Esophagus squamous epithelium (tissue), 5 donors: ENCODE results near the gene COTL1. TPM values are rescaled to one million over a fixed set of nuclear protein-coding genes. Genes with fewer than 3 reads are reported as not detected.
"Not testable (repeated sequence)": the region's sequence is repeated elsewhere in the genome, so short reads cannot be mapped to it uniquely, and the experiment has no call there.

ENCODE experiments used
- DNase-seq: peaks from one replicate; lab custom pipeline; 2025; lab: John Stamatoyannopoulos, UW
- H3K27ac ChIP-seq, 4 donors: fragments of 200-600 bp; sonication (generic); one replicate each; pipeline ENCODE4 v1.5.1; 2016 to 2019; ENCODE audit warnings: mild to moderate bottlenecking in 1 of 4
- H3K27me3 ChIP-seq, 4 donors: fragments of 200-600 bp; sonication (generic); 1 replicate in 3 of 4; 2 replicates in 1 of 4; pipeline versions ENCODE4 v1.5.1 to v1.6.0; 2017 to 2021; ENCODE audit warnings: antibody characterized with exemption in 1 of 4
- H3K36me3 ChIP-seq, 3 donors: fragments of 200-600 bp; sonication (generic); one replicate each; pipeline ENCODE4 v1.5.1; 2016 to 2019
- H3K4me1 ChIP-seq, 3 donors: fragments of 200-600 bp; sonication (generic); one replicate each; pipeline ENCODE4 v1.5.1; 2017 to 2019
- H3K4me3 ChIP-seq, 4 donors: fragments of 200-600 bp; sonication (generic); 1 replicate in 3 of 4; 2 replicates in 1 of 4; pipeline ENCODE4 v1.5.1; 2016 to 2019; ENCODE audit warnings: mild to moderate bottlenecking in 2 of 4, moderate library complexity in 1 of 4
- H3K9me3 ChIP-seq, 3 donors: fragments of 200-600 bp; sonication (generic); one replicate each; pipeline ENCODE4 v1.5.1; 2016 to 2019
- CTCF ChIP-seq, 6 experiments: fragments of 450-650 bp in 4 of 6; fragments of 200-600 bp in 2 of 6; sonication (generic) in 2 of 6; IDR thresholded peaks; one replicate each; pipeline ENCODE4 v1.5.1; 2016 to 2019; ENCODE audit warnings: antibody characterized with exemption in 6 of 6, mild to moderate bottlenecking in 4 of 6, moderate library complexity in 4 of 6
- POLR2A ChIP-seq, 4 donors: fragments of 450-650 bp; IDR thresholded peaks; one replicate each; pipeline ENCODE4 v1.6.1; 2017; ENCODE audit warnings: antibody characterized with exemption in 4 of 4, mild to moderate bottlenecking in 4 of 4, moderate library complexity in 3 of 4
- WGBS, 2 donors: methylation state at CpG; one replicate each; pipeline ENCODE4 v1.1.5; 2018; 5-methylcytosine and 5-hydroxymethylcytosine counted together
- intact Hi-C: fragments of 100-400 bp; cut with DNase I; formaldehyde crosslinking; loops from one replicate; pipeline ENCODE4 v1.15.0; 2022
- total RNA-seq, 4 donors: library from RNA; depleted of rRNA; stranded (reverse); fragments of >200 nt; gene quantifications; one replicate each; pipeline ENCODE4 v1.1.0, GENCODE V29; 2016
- donor health status: DM: yes; HTN: yes; CAD: no.

COTL1 gene
- total RNA-seq, 4 donors from 2014 or later: 7.9 to 34.2 (median 23.4) TPM

GRCh38 chr16:84562174-84562815 lies 55.6 kb downstream of the COTL1 start:
- H3K36me3 ChIP-seq: peaks cover 0 to 20% (median 0%) of the 10 kb centered on the region in 3 donors
- H3K9me3 ChIP-seq: no peaks in the 10 kb centered on the region
- intact Hi-C loops: no loop called here
- H3K27me3 ChIP-seq: peaks cover 0 to 19% (median 0%) of the 10 kb centered on the region in 4 donors
- H3K27ac ChIP-seq: no peak overlapping the region
- TF ChIP-seq CTCF (IDR thresholded peaks at IDR 0.05) (no peak), POLR2A (IDR thresholded peaks at IDR 0.05) (no peak)
- H3K4me1 ChIP-seq: no peaks in the 10 kb centered on the region
- DNase-seq: no peak
- WGBS, 2 donors: 60 to 84% methylated on average over 12 to 14 of the region's 16 CpGs
- H3K4me3 ChIP-seq: no peak overlapping the region

- Histone ChIP-seq H3K27ac (no peak overlapping the region), H3K4me3 (no peak overlapping the region), H3K4me1 (no peaks in the 10 kb centered on the region), H3K27me3 (peaks cover 0 to 26% (median 0%) of the 10 kb centered on the region in 4 donors), H3K36me3 (peaks cover 0 to 15% (median 0%) of the 10 kb centered on the region in 3 donors), H3K9me3 (no peaks in the 10 kb centered on the region)
- WGBS, 2 donors: 87 to 93% methylated on average over 5 to 7 of the region's 7 CpGs
- no peak for TF ChIP-seq CTCF (IDR thresholded peaks at IDR 0.05)
- no peak for TF ChIP-seq POLR2A (IDR thresholded peaks at IDR 0.05)
- intact Hi-C loops: no loop called here
- no peak for DNase-seq
These were observed 56.6 kb downstream of the COTL1 start for GRCh38 chr16:84561291-84561690.

- Histone ChIP-seq H3K27ac (no peak overlapping the region), H3K27me3 (peaks cover 0 to 36% (median 0%) of the 10 kb centered on the region in 4 donors), H3K4me3 (no peak overlapping the region), H3K9me3 (no peaks in the 10 kb centered on the region), H3K36me3 (peaks cover 0 to 9% (median 0%) of the 10 kb centered on the region in 3 donors), H3K4me1 (peaks cover 0 to 5% (median 0%) of the 10 kb centered on the region in 3 donors)
- no peak for DNase-seq
- intact Hi-C loops: no loop called here
- WGBS, 2 donors: 83 to 98% methylated on average over 5 of the region's 5 CpGs
- no peak for TF ChIP-seq CTCF (IDR thresholded peaks at IDR 0.05)
- TF ChIP-seq POLR2A (IDR thresholded peaks at IDR 0.05): no peak
These were observed 57.6 kb downstream of the COTL1 start for GRCh38 chr16:84560269-84560668.

GRCh38 chr16:84559311-84559932 lies 58.5 kb downstream of the COTL1 start:
- H3K4me3 ChIP-seq: no peak overlapping the region
- intact Hi-C loops: no loop called here
- H3K27ac ChIP-seq: no peak overlapping the region
- 68 to 92% methylated on average over 9 of the region's 14 CpGs for WGBS, 2 donors
- peaks cover 0 to 36% (median 0%) of the 10 kb centered on the region in 4 donors for H3K27me3 ChIP-seq
- DNase-seq: no peak
- H3K36me3 ChIP-seq: peaks cover 0 to 4% (median 0%) of the 10 kb centered on the region in 3 donors
- no peak for TF ChIP-seq POLR2A (IDR thresholded peaks at IDR 0.05)
- no peak for TF ChIP-seq CTCF (IDR thresholded peaks at IDR 0.05)
- H3K4me1 ChIP-seq: peaks cover 0 to 5% (median 0%) of the 10 kb centered on the region in 3 donors
- H3K9me3 ChIP-seq: no peaks in the 10 kb centered on the region

- H3K9me3 ChIP-seq, H3K4me3 ChIP-seq, H3K27ac ChIP-seq, H3K4me1 ChIP-seq, DNase-seq, intact Hi-C loops, H3K36me3 ChIP-seq: not testable (repeated sequence)
- WGBS, 2 donors: 91 to 92% methylated on average over 4 to 5 of the region's 5 CpGs
- H3K27me3 ChIP-seq: peaks cover 0 to 36% (median 0%) of the 10 kb centered on the region in 4 donors
These were observed 59.0 kb downstream of the COTL1 start for GRCh38 chr16:84558850-84559249.
